K562 (cell line): Measurements from ENCODE around the gene SPAG9. TPM values are rescaled to one million over a fixed set of nuclear protein-coding genes. Genes with fewer than 3 reads are reported as not detected.

Experiments
- E2F3 ChIP-seq: fragments of 250-450 bp; sonication (Bioruptor Pico); IDR thresholded peaks from 2 replicates; pipeline ENCODE4 v1.4.0; 2020; ENCODE audit warnings: mild to moderate bottlenecking
- NR2C1 ChIP-seq, 2 experiments: fragments of 450-650 bp; IDR thresholded peaks; 2 replicates each; pipeline ENCODE4 v1.6.1; 2017; ENCODE audit warnings: mild to moderate bottlenecking in 2 of 2, antibody characterized with exemption in 1 of 2, inconsistent platforms in 1 of 2, missing compliant biosample characterization in 1 of 2, missing genetic modification characterization in 1 of 2
- SRSF3 ChIP-seq: fragments of 200-400 bp; formaldehyde crosslinking; IDR thresholded peaks from 2 replicates; pipeline ENCODE4 v1.6.1; 2016; ENCODE audit warnings: mild to moderate bottlenecking, low read length, moderate library complexity; ENCODE audit not compliant: insufficient read depth
- TAF1 ChIP-seq: IDR thresholded peaks from 2 replicates; pipeline ENCODE4 v1.6.1; 2011; ENCODE audit warnings: mild to moderate bottlenecking, low read length, moderate library complexity; ENCODE audit not compliant: insufficient read depth, control insufficient read depth, severe bottlenecking; ENCODE audit errors: extremely low read depth
- ZBTB7A ChIP-seq: IDR thresholded peaks from 2 replicates; pipeline ENCODE4 v1.6.1; 2011; ENCODE audit warnings: low read depth, mild to moderate bottlenecking, low read length, moderate library complexity, borderline replicate concordance; ENCODE audit not compliant: control insufficient read depth
- ZFP91 ChIP-seq: sonication (generic); formaldehyde crosslinking; IDR thresholded peaks from 2 replicates; pipeline ENCODE4 v1.8.0; 2022; ENCODE audit warnings: mild to moderate bottlenecking, missing genetic modification reagents
- ZNF717 ChIP-seq: fragments of 250-450 bp; sonication (Bioruptor Pico); IDR thresholded peaks from 2 replicates; pipeline ENCODE4 v1.5.0; 2021
- ZNF780A ChIP-seq: fragments of 250-450 bp; sonication (Bioruptor Pico); IDR thresholded peaks from 2 replicates; pipeline ENCODE4 v1.5.0; 2021; ENCODE audit warnings: mild to moderate bottlenecking
- polyA plus RNA-seq, 8 experiments: library from polyadenylated mRNA; depleted of rRNA in 4 of 8; stranded (reverse) in 5 of 8; unstranded in 3 of 8; fragments of >200 nt; fragmentation: Nextera tagmentation in 2 of 8; fragmentation: Illumina TruSeq in 1 of 8; extraction: Ambion mirVana in 2 of 8; extraction: Trizol in 1 of 8; gene quantifications; 2 replicates each; pipeline versions ENCODE4 v1.2.1 to v1.2.3, GENCODE V29; 2011 to 2014; ENCODE audit warnings: inconsistent platforms in 1 of 8, missing spikeins in 1 of 8
- total RNA-seq, 7 experiments: library from RNA; depleted of rRNA in 6 of 7; stranded (reverse); fragments of >200 nt in 6 of 7; fragmentation: Illumina TruSeq in 2 of 7; extraction: Trizol in 2 of 7; gene quantifications; 2 replicates each; pipeline versions ENCODE4 v1.2.1 to v1.2.3, GENCODE V29; 2011 to 2021; ENCODE audit warnings: low replicate concordance in 1 of 7
- TF ChIP-seq, protein P1 (sequence below): fragments of 250-450 bp; sonication (Bioruptor Pico); IDR thresholded peaks from 2 replicates; pipeline ENCODE4 v1.5.0; 2020; ENCODE audit warnings: mild to moderate bottlenecking
- TF ChIP-seq, protein P2 (sequence below): fragments of 150-350 bp; conservative IDR thresholded peaks from 2 replicates; pipeline ENCODE4 v1.6.1; 2014; ENCODE audit warnings: low read length
- TF ChIP-seq, protein P3 (sequence below): fragments of 450-650 bp; IDR thresholded peaks from 2 replicates; pipeline ENCODE4 v1.6.1; 2018; ENCODE audit not compliant: partially characterized antibody
- TF ChIP-seq, protein P4 (sequence below): fragments of 450-650 bp; IDR thresholded peaks from 2 replicates; pipeline ENCODE4 v1.6.1; 2016; ENCODE audit warnings: mild to moderate bottlenecking

SPAG9 gene
- total and polyA plus RNA-seq, 9 of the 15 experiments (the other 6 are each of a cell fraction or from before 2014, with no cell fraction given) = 12.2 to 99.2 (median 58.2) TPM

- TF ChIP-seq ZFP91 = no peak
- TF ChIP-seq, protein P1, sequence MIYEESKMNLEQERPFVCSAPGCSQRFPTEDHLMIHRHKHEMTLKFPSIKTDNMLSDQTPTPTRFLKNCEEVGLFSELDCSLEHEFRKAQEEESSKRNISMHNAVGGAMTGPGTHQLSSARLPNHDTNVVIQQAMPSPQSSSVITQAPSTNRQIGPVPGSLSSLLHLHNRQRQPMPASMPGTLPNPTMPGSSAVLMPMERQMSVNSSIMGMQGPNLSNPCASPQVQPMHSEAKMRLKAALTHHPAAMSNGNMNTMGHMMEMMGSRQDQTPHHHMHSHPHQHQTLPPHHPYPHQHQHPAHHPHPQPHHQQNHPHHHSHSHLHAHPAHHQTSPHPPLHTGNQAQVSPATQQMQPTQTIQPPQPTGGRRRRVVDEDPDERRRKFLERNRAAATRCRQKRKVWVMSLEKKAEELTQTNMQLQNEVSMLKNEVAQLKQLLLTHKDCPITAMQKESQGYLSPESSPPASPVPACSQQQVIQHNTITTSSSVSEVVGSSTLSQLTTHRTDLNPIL (CRISPR knock-in tag) = no peak
- TF ChIP-seq TAF1 = no peak
- TF ChIP-seq, protein P2, sequence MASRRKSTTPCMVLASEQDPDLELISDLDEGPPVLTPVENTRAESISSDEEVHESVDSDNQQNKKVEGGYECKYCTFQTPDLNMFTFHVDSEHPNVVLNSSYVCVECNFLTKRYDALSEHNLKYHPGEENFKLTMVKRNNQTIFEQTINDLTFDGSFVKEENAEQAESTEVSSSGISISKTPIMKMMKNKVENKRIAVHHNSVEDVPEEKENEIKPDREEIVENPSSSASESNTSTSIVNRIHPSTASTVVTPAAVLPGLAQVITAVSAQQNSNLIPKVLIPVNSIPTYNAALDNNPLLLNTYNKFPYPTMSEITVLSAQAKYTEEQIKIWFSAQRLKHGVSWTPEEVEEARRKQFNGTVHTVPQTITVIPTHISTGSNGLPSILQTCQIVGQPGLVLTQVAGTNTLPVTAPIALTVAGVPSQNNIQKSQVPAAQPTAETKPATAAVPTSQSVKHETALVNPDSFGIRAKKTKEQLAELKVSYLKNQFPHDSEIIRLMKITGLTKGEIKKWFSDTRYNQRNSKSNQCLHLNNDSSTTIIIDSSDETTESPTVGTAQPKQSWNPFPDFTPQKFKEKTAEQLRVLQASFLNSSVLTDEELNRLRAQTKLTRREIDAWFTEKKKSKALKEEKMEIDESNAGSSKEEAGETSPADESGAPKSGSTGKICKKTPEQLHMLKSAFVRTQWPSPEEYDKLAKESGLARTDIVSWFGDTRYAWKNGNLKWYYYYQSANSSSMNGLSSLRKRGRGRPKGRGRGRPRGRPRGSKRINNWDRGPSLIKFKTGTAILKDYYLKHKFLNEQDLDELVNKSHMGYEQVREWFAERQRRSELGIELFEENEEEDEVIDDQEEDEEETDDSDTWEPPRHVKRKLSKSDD = peak; percentile 54; the same call in 1 of the 2 replicates
- TF ChIP-seq ZNF780A (CRISPR knock-in tag) = no peak
- no peak for TF ChIP-seq NR2C1 (IDR thresholded peaks at IDR 0.05)
- no peak; the same call in 1 of the 2 replicates for TF ChIP-seq NR2C1 (tag; IDR thresholded peaks at IDR 0.05)
- TF ChIP-seq, protein P3, sequence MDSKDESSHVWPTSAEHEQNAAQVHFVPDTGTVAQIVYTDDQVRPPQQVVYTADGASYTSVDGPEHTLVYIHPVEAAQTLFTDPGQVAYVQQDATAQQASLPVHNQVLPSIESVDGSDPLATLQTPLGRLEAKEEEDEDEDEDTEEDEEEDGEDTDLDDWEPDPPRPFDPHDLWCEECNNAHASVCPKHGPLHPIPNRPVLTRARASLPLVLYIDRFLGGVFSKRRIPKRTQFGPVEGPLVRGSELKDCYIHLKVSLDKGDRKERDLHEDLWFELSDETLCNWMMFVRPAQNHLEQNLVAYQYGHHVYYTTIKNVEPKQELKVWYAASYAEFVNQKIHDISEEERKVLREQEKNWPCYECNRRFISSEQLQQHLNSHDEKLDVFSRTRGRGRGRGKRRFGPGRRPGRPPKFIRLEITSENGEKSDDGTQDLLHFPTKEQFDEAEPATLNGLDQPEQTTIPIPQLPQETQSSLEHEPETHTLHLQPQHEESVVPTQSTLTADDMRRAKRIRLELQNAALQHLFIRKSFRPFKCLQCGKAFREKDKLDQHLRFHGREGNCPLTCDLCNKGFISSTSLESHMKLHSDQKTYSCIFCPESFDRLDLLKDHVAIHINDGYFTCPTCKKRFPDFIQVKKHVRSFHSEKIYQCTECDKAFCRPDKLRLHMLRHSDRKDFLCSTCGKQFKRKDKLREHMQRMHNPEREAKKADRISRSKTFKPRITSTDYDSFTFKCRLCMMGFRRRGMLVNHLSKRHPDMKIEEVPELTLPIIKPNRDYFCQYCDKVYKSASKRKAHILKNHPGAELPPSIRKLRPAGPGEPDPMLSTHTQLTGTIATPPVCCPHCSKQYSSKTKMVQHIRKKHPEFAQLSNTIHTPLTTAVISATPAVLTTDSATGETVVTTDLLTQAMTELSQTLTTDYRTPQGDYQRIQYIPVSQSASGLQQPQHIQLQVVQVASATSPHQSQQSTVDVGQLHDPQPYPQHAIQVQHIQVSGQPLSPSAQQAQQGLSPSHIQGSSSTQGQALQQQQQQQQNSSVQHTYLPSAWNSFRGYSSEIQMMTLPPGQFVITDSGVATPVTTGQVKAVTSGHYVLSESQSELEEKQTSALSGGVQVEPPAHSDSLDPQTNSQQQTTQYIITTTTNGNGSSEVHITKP = peak; percentile 35
- TF ChIP-seq ZBTB7A = peak; percentile 99
- no peak for TF ChIP-seq SRSF3
- no peak for TF ChIP-seq E2F3 (CRISPR knock-in tag)
- TF ChIP-seq, protein P4, sequence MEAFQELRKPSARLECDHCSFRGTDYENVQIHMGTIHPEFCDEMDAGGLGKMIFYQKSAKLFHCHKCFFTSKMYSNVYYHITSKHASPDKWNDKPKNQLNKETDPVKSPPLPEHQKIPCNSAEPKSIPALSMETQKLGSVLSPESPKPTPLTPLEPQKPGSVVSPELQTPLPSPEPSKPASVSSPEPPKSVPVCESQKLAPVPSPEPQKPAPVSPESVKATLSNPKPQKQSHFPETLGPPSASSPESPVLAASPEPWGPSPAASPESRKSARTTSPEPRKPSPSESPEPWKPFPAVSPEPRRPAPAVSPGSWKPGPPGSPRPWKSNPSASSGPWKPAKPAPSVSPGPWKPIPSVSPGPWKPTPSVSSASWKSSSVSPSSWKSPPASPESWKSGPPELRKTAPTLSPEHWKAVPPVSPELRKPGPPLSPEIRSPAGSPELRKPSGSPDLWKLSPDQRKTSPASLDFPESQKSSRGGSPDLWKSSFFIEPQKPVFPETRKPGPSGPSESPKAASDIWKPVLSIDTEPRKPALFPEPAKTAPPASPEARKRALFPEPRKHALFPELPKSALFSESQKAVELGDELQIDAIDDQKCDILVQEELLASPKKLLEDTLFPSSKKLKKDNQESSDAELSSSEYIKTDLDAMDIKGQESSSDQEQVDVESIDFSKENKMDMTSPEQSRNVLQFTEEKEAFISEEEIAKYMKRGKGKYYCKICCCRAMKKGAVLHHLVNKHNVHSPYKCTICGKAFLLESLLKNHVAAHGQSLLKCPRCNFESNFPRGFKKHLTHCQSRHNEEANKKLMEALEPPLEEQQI = no peak
- no peak for TF ChIP-seq ZNF717 (CRISPR knock-in tag)
Measured at GRCh38 chr17:50949989-50950877, 170.4 kb downstream of the SPAG9 start (continued).
